Activated CD4-positive, alpha-beta T cell treated with anti-CD3 and anti-CD28 coated beads, Interleukin-2, amount 10 ng/mL, durations not matched to agents 24 days and 14 days (primary cell): ENCODE data around the gene LCORL. TPM values are rescaled to one million over a fixed set of nuclear protein-coding genes. Genes with fewer than 3 reads are reported as not detected.
"Not testable (repeated sequence)": the region's sequence is repeated elsewhere in the genome, so short reads cannot be mapped to it uniquely, and the experiment has no call there.

Source experiments
- DNase-seq: peaks from one replicate; pipeline ENCODE4 v3.0.0; 2022
- H3K27ac Mint-ChIP-seq: one replicate; pipeline ENCODE4 v1.8.0; 2022; ENCODE audit warnings: mild to moderate bottlenecking, mixed read lengths
- H3K27me3 Mint-ChIP-seq: one replicate; pipeline ENCODE4 v1.8.0; 2022; ENCODE audit warnings: mixed read lengths
- H3K36me3 Mint-ChIP-seq: one replicate; pipeline ENCODE4 v1.8.0; 2022; ENCODE audit warnings: low read depth, mild to moderate bottlenecking, mixed read lengths
- H3K4me1 Mint-ChIP-seq: one replicate; pipeline ENCODE4 v1.8.0; 2021; ENCODE audit warnings: mixed read lengths
- H3K4me3 Mint-ChIP-seq: one replicate; pipeline ENCODE4 v1.8.0; 2022; ENCODE audit warnings: mild to moderate bottlenecking, moderate library complexity, mixed read lengths
- H3K9me3 Mint-ChIP-seq: one replicate; pipeline ENCODE4 v1.8.0; 2021; ENCODE audit warnings: mixed read lengths
- intact Hi-C: fragments of 100-400 bp; cut with micrococcal nuclease; formaldehyde crosslinking; loops from one replicate; pipeline ENCODE4 v1.15.1; 2023
- total RNA-seq: library from RNA; stranded (reverse); gene quantifications from 2 replicates; pipeline ENCODE4 v1.2.3, GENCODE V29; 2022

LCORL gene
- total RNA-seq, 1 donor from 2014 or later = 9.3 TPM

- H3K27me3 Mint-ChIP-seq = no peaks in the 10 kb centered on the region
- intact Hi-C loops = no loop called here
- H3K4me3 Mint-ChIP-seq = no peak overlapping the region
- no peaks in the 10 kb centered on the region for H3K9me3 Mint-ChIP-seq
- no peaks in the 10 kb centered on the region for H3K36me3 Mint-ChIP-seq
- DNase-seq = no peak
- H3K4me1 Mint-ChIP-seq = no peaks in the 10 kb centered on the region
- H3K27ac Mint-ChIP-seq = no peak overlapping the region
Observed at GRCh38 chr4:17884511-17884910, 137.0 kb downstream of the LCORL start.

GRCh38 chr4:17884063-17884462 lies 137.5 kb downstream of the LCORL start:
- H3K4me3 Mint-ChIP-seq = no peak overlapping the region

GRCh38 chr4:17877661-17878060 lies 143.9 kb downstream of the LCORL start:
- no peak overlapping the region for H3K27ac Mint-ChIP-seq
- no peaks in the 10 kb centered on the region for H3K9me3 Mint-ChIP-seq
- intact Hi-C loops = no loop called here
- DNase-seq = no peak
- H3K4me3 Mint-ChIP-seq = no peak overlapping the region
- H3K4me1 Mint-ChIP-seq = no peaks in the 10 kb centered on the region
- H3K27me3 Mint-ChIP-seq = no peaks in the 10 kb centered on the region
- H3K36me3 Mint-ChIP-seq = no peaks in the 10 kb centered on the region

More at GRCh38 chr4:17884063-17884462, 137.5 kb downstream of the LCORL start:
- no peak overlapping the region for H3K27ac Mint-ChIP-seq
- no peaks in the 10 kb centered on the region for H3K9me3 Mint-ChIP-seq
- intact Hi-C loops = no loop called here
- H3K4me1 Mint-ChIP-seq = no peaks in the 10 kb centered on the region
- H3K27me3 Mint-ChIP-seq = no peaks in the 10 kb centered on the region
- no peak for DNase-seq
- no peaks in the 10 kb centered on the region for H3K36me3 Mint-ChIP-seq

GRCh38 chr4:17876943-17877342 lies 144.6 kb downstream of the LCORL start:
- Mint-ChIP-seq H3K9me3 (no peaks in the 10 kb centered on the region), H3K27me3 (no peaks in the 10 kb centered on the region), H3K27ac (no peak overlapping the region), H3K4me3 (no peak overlapping the region), H3K4me1 (no peaks in the 10 kb centered on the region), H3K36me3 (no peaks in the 10 kb centered on the region)
- intact Hi-C loops = no loop called here
- no peak for DNase-seq

- no peak overlapping the region for H3K4me3 Mint-ChIP-seq
- intact Hi-C loops = no loop called here
- no peak overlapping the region for H3K27ac Mint-ChIP-seq
- H3K4me1 Mint-ChIP-seq = no peaks in the 10 kb centered on the region
- no peaks in the 10 kb centered on the region for H3K27me3 Mint-ChIP-seq
- DNase-seq = no peak
- H3K9me3 Mint-ChIP-seq = no peaks in the 10 kb centered on the region
- H3K36me3 Mint-ChIP-seq = no peaks in the 10 kb centered on the region
Observed at GRCh38 chr4:17875402-17876070, 146.0 kb downstream of the LCORL start.

GRCh38 chr4:17869327-17869726 lies 152.2 kb downstream of the LCORL start:
- H3K27ac Mint-ChIP-seq = no peak overlapping the region
- H3K4me1 Mint-ChIP-seq = no peaks in the 10 kb centered on the region
- H3K27me3 Mint-ChIP-seq = no peaks in the 10 kb centered on the region
- H3K36me3 Mint-ChIP-seq = no peaks in the 10 kb centered on the region
- H3K4me3 Mint-ChIP-seq = no peak overlapping the region
- DNase-seq = no peak
- H3K9me3 Mint-ChIP-seq = no peaks in the 10 kb centered on the region
- intact Hi-C loops = no loop called here

GRCh38 chr4:17867276-17867675 lies 154.3 kb downstream of the LCORL start:
- no peaks in the 10 kb centered on the region for H3K36me3 Mint-ChIP-seq

GRCh38 chr4:17866810-17867209 lies 154.7 kb downstream of the LCORL start:
- Mint-ChIP-seq H3K9me3 (peaks cover 7% of the 10 kb centered on the region), H3K4me3 (no peak overlapping the region), H3K36me3 (no peaks in the 10 kb centered on the region), H3K27ac (no peak overlapping the region), H3K27me3 (no peaks in the 10 kb centered on the region), H3K4me1 (no peaks in the 10 kb centered on the region)
- intact Hi-C loops = no loop called here
- no peak for DNase-seq

More at GRCh38 chr4:17867276-17867675, 154.3 kb downstream of the LCORL start:
- H3K4me3 Mint-ChIP-seq = no peak overlapping the region
- no peak for DNase-seq
- intact Hi-C loops = no loop called here
- peaks cover 4% of the 10 kb centered on the region for H3K9me3 Mint-ChIP-seq
- H3K4me1 Mint-ChIP-seq = no peaks in the 10 kb centered on the region
- H3K27me3 Mint-ChIP-seq = no peaks in the 10 kb centered on the region
- H3K27ac Mint-ChIP-seq = no peak overlapping the region

- no peak overlapping the region for H3K4me3 Mint-ChIP-seq
- intact Hi-C loops = no loop called here
- DNase-seq = no peak
- no peak overlapping the region for H3K27ac Mint-ChIP-seq
- no peaks in the 10 kb centered on the region for H3K36me3 Mint-ChIP-seq
- peaks cover 11% of the 10 kb centered on the region for H3K9me3 Mint-ChIP-seq
- H3K27me3 Mint-ChIP-seq = no peaks in the 10 kb centered on the region
- H3K4me1 Mint-ChIP-seq = no peaks in the 10 kb centered on the region
Observed at GRCh38 chr4:17865866-17866363, 155.6 kb downstream of the LCORL start.

GRCh38 chr4:17861906-17862305 lies 159.6 kb downstream of the LCORL start:
- H3K27me3 Mint-ChIP-seq, DNase-seq, H3K4me3 Mint-ChIP-seq, H3K27ac Mint-ChIP-seq, H3K4me1 Mint-ChIP-seq, H3K36me3 Mint-ChIP-seq, intact Hi-C loops: not testable (repeated sequence)
- H3K9me3 Mint-ChIP-seq = peaks cover 11% of the 10 kb centered on the region

GRCh38 chr4:17859793-17860406 lies 161.7 kb downstream of the LCORL start:
- no peak for DNase-seq
- intact Hi-C loops = no loop called here
- no peak overlapping the region for H3K4me3 Mint-ChIP-seq

GRCh38 chr4:17854036-17854435 lies 167.5 kb downstream of the LCORL start:
- Mint-ChIP-seq H3K36me3 (no peaks in the 10 kb centered on the region), H3K4me1 (no peaks in the 10 kb centered on the region), H3K9me3 (no peaks in the 10 kb centered on the region), H3K27me3 (no peaks in the 10 kb centered on the region), H3K4me3 (no peak overlapping the region), H3K27ac (no peak overlapping the region)
- intact Hi-C loops = no loop called here
- DNase-seq = no peak

More at GRCh38 chr4:17859793-17860406, 161.7 kb downstream of the LCORL start:
- no peaks in the 10 kb centered on the region for H3K27me3 Mint-ChIP-seq
- no peak overlapping the region for H3K27ac Mint-ChIP-seq
- H3K4me1 Mint-ChIP-seq = no peaks in the 10 kb centered on the region
- peaks cover 11% of the 10 kb centered on the region for H3K9me3 Mint-ChIP-seq
- no peaks in the 10 kb centered on the region for H3K36me3 Mint-ChIP-seq

- no peak for DNase-seq
- no peak overlapping the region for H3K27ac Mint-ChIP-seq
- H3K36me3 Mint-ChIP-seq = peaks cover 9% of the 10 kb centered on the region
- no peaks in the 10 kb centered on the region for H3K9me3 Mint-ChIP-seq
- H3K4me3 Mint-ChIP-seq = no peak overlapping the region
- intact Hi-C loops = no loop called here
- H3K27me3 Mint-ChIP-seq = no peaks in the 10 kb centered on the region
- no peaks in the 10 kb centered on the region for H3K4me1 Mint-ChIP-seq
Observed at GRCh38 chr4:17851959-17852358, 169.6 kb downstream of the LCORL start.

- H3K9me3 Mint-ChIP-seq, DNase-seq, H3K4me3 Mint-ChIP-seq, H3K4me1 Mint-ChIP-seq, intact Hi-C loops, H3K27ac Mint-ChIP-seq, H3K27me3 Mint-ChIP-seq: not testable (repeated sequence)
- peaks cover 20% of the 10 kb centered on the region for H3K36me3 Mint-ChIP-seq
Observed at GRCh38 chr4:17850295-17850694, 171.3 kb downstream of the LCORL start.
